ENCODE data around the gene PNKD. TPM values are rescaled to one million over a fixed set of nuclear protein-coding genes. Genes with fewer than 3 reads are reported as not detected.

The PNKD gene
- total and polyA plus RNA-seq, 4 donors: 26.9 to 108 (median 65.7) TPM

Small RNA genes within 50 kb of the gene (microRNA-seq; reads per million reads assigned to microRNA genes)
- gene MIR6513 (6.0 to 8.9 reads per million in 2 donors), gene MIR6810 (1.8 to 2.0 reads per million in 2 donors)

Other genes with a start within 250 kb of the PNKD start
- under 1 TPM; 0.39 to 0.45 TPM for gene RUFY4, start 201.3 kb upstream of the PNKD start, total RNA-seq
- not detected for gene RUFY4, start 201.3 kb upstream of the PNKD start, polyA plus RNA-seq
- gene CXCR2, start 144.5 kb upstream of the PNKD start, total RNA-seq: 1 to 10 TPM; 3.1 to 4.9 TPM
- gene CXCR2, start 144.5 kb upstream of the PNKD start, polyA plus RNA-seq: 1 to 10 TPM in 1 of 2 donors, under 1 TPM in 1; 0.05 to 1.1 TPM
- gene CXCR1, start 103.6 kb upstream of the PNKD start, total RNA-seq: 1 to 10 TPM; 1.8 to 3.5 TPM
- gene CXCR1, start 103.6 kb upstream of the PNKD start, polyA plus RNA-seq: under 1 TPM; 0.20 to 0.63 TPM
- gene ARPC2, start 53.3 kb upstream of the PNKD start, total RNA-seq: 100 to 1,000 TPM; 351 to 367 TPM
- gene ARPC2, start 53.3 kb upstream of the PNKD start, polyA plus RNA-seq: 100 to 1,000 TPM; 297 to 467 TPM
- gene GPBAR1, start 9.5 kb upstream of the PNKD start, total RNA-seq: 1 to 10 TPM; 1.6 to 3.7 TPM
- 1 to 10 TPM in 1 of 2 donors, under 1 TPM in 1; 0.46 to 3.1 TPM for gene GPBAR1, start 9.5 kb upstream of the PNKD start, polyA plus RNA-seq
- gene AAMP, start 382 bp upstream of the PNKD start, total RNA-seq: 10 to 100 TPM; 50.8 to 54.7 TPM
- gene AAMP, start 382 bp upstream of the PNKD start, polyA plus RNA-seq: 10 to 100 TPM; 59.2 to 80.9 TPM
- gene TMBIM1, start 22.0 kb downstream of the PNKD start, total RNA-seq: 100 to 1,000 TPM; 264 to 294 TPM
- 100 to 1,000 TPM; 100 to 159 TPM for gene TMBIM1, start 22.0 kb downstream of the PNKD start, polyA plus RNA-seq
- not detected for gene CATIP, start 86.3 kb downstream of the PNKD start, total RNA-seq
- gene CATIP, start 86.3 kb downstream of the PNKD start, polyA plus RNA-seq: under 1 TPM; 0.03 to 0.50 TPM
- gene SLC11A1, start 111.8 kb downstream of the PNKD start, total RNA-seq: 10 to 100 TPM; 40.1 to 56.1 TPM
- gene SLC11A1, start 111.8 kb downstream of the PNKD start, polyA plus RNA-seq: 1 to 10 TPM; 1.9 to 4.1 TPM
- gene CTDSP1, start 129.3 kb downstream of the PNKD start, total RNA-seq: 100 to 1,000 TPM; 141 to 162 TPM
- 100 to 1,000 TPM in 1 of 2 donors, 10 to 100 TPM in 1; 61.6 to 137 TPM for gene CTDSP1, start 129.3 kb downstream of the PNKD start, polyA plus RNA-seq
- under 1 TPM in 1 of 2 donors, not detected in 1; 0.65 TPM for gene VIL1, start 148.6 kb downstream of the PNKD start, total RNA-seq
- gene VIL1, start 148.6 kb downstream of the PNKD start, polyA plus RNA-seq: 10 to 100 TPM in 1 of 2 donors, 1 to 10 TPM in 1; 1.1 to 40.3 TPM

All from aorta (tissue), 4 donors.